GM12874 (cell line): Measurements from ENCODE around the gene OR10AD1.
A peak's percentile ranks its signal among the peaks of the same experiment; 100 is the strongest.

ENCODE experiments used
- CTCF ChIP-seq: IDR thresholded peaks from 2 replicates; pipeline ENCODE4 v1.5.1; 2011; ENCODE audit warnings: low read depth, mild to moderate bottlenecking, control low read depth, low read length, moderate library complexity; ENCODE audit not compliant: insufficient read depth

The OR10AD1 gene

GRCh38 chr12:48163150-48163747 is 39.8 kb downstream of the OR10AD1 start:
- TF ChIP-seq CTCF: no peak

GRCh38 chr12:48160807-48161206 is 42.3 kb downstream of the OR10AD1 start:
- no peak for TF ChIP-seq CTCF

- TF ChIP-seq CTCF: no peak
These were observed 43.0 kb downstream of the OR10AD1 start for GRCh38 chr12:48160046-48160445.

GRCh38 chr12:48157889-48158370 is 45.2 kb downstream of the OR10AD1 start:
- no peak for TF ChIP-seq CTCF

GRCh38 chr12:48157018-48157888 is 45.8 kb downstream of the OR10AD1 start, which contains the start of gene ASB8:
ASB8 (minus strand) TSS chr12:48157515; CDS start chr12:48153496, 4,019 bp downstream.
- peak; percentile 58 for TF ChIP-seq CTCF

- no peak for TF ChIP-seq CTCF
These were observed 46.5 kb downstream of the OR10AD1 start for GRCh38 chr12:48156652-48157017.
